ENCODE data around the gene FRMD6. TPM values are rescaled to one million over a fixed set of nuclear protein-coding genes. Genes with fewer than 3 reads are reported as not detected.

Gene FRMD6
- 192 and 202 TPM in 2 replicates for total RNA-seq

GRCh38 chr14:51651388-51652167 is at the start of gene FRMD6:
Gene FRMD6, plus strand, starts transcription at chr14:51651910. Its CDS starts 37,927 bp downstream, at chr14:51689837.

Small RNAs within 50 kb of the gene (small RNA-seq; reads per million reads assigned to genes)
- not detected for gene OR7E159P
- gene RNA5SP385, result not detected
- gene RNU6-301P, result not detected

Other genes starting within 250 kb of the FRMD6 start
- gene GNG2, start 208.7 kb downstream of the FRMD6 start, total RNA-seq, result 8.2 and 18.2 TPM in 2 replicates